Measurements from ENCODE around the gene CUEDC1.

GRCh38 chr17:57941384-57942370 is 13.5 kb downstream of the CUEDC1 start:
- no peak for TF ChIP-seq POLR2AphosphoS5 (IDR thresholded peaks at IDR 0.05; ENCODE audit: borderline replicate concordance, low read depth, low read length)
- TF ChIP-seq EZH2 (IDR thresholded peaks at IDR 0.05) = no peak
- TF ChIP-seq FOXP2 (optimal IDR thresholded peaks at IDR 0.05; ENCODE audit: control extremely low read depth, extremely low read length, insufficient read depth) = no peak
